ENCODE measurements around the gene C14orf132.

DNA sequence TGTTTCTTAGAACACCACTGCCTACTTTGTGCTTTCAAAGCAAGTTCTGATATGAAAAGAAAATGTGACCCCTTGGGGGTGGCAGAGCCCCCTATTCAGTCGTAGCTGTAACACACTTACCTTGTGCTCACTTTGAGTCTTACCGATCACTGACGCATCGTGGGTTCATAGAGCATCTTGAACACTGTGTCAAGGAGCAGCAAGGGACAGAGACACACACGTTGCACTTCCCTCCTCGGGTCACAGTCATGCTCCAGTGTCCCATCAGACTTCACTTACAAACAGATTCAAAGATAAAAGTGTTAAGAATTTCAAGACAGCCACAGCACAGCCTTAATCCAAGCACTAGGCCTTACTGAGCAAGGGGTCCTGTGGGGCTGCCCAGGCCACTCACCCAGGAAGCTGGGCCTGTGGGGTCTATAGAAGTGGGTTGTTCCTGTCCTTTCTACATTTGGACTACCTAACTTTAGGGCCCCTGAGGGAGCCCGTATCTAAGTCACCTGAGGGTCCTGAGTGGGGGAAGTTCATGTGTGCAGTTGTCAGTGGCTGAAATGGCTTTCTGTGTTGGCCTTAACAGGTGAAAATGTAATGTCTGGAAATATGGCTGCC lies 90.1 kb downstream of the C14orf132 start:
- TF ChIP-seq, protein P1, sequence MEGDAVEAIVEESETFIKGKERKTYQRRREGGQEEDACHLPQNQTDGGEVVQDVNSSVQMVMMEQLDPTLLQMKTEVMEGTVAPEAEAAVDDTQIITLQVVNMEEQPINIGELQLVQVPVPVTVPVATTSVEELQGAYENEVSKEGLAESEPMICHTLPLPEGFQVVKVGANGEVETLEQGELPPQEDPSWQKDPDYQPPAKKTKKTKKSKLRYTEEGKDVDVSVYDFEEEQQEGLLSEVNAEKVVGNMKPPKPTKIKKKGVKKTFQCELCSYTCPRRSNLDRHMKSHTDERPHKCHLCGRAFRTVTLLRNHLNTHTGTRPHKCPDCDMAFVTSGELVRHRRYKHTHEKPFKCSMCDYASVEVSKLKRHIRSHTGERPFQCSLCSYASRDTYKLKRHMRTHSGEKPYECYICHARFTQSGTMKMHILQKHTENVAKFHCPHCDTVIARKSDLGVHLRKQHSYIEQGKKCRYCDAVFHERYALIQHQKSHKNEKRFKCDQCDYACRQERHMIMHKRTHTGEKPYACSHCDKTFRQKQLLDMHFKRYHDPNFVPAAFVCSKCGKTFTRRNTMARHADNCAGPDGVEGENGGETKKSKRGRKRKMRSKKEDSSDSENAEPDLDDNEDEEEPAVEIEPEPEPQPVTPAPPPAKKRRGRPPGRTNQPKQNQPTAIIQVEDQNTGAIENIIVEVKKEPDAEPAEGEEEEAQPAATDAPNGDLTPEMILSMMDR (IDR thresholded peaks at IDR 0.05) = no peak
- TF ChIP-seq EZH2 (IDR thresholded peaks at IDR 0.05; ENCODE audit: borderline replicate concordance, insufficient read depth, low read depth, low read length, poor library complexity, severe bottlenecking) = no peak

All from B cell (primary cell).